IMR-90 (cell line): ENCODE data around the gene PDE8B. TPM values are rescaled to one million over a fixed set of nuclear protein-coding genes. Genes with fewer than 3 reads are reported as not detected.

Experiments
- ATAC-seq: fragments of 200-7000 bp; cut with Tn5 transposase; 2 replicates; pipeline ENCODE4 v1.9.1; 2020; ENCODE audit warnings: low read depth, mild to moderate bottlenecking, moderate library complexity
- BruUV-seq: library from RNA; stranded (reverse); fragments of 400-500 nt; replicated peaks from 2 replicates; lab custom pipeline; 2021; lab: Mats Ljungman, UMichigan
- CTCF ChIA-PET: fragments of 300-600 bp; formaldehyde crosslinking; extraction: SDS; loops from one replicate; lab custom pipeline; 2021; ENCODE audit warnings: antibody characterized with exemption; lab: Yijun Ruan, JAX
- POLR2A ChIA-PET: fragments of 300-600 bp; sonication (Branson Sonifier 250); formaldehyde crosslinking; loops from one replicate; lab custom pipeline; 2022; ENCODE audit warnings: antibody characterized with exemption; ENCODE audit not compliant: unreplicated experiment; lab: Charles Lee
- DNase-seq: peaks from one replicate; pipeline ENCODE4 v3.0.0; 2013
- H2AFZ ChIP-seq: replicated peaks from 2 replicates; pipeline ENCODE3; 2013; ENCODE audit warnings: low read length, mild to moderate bottlenecking; ENCODE audit not compliant: poor library complexity
- H2AK5ac ChIP-seq: 2 replicates; pipeline ENCODE4 v1.6.1; 2013; ENCODE audit warnings: low read depth, low read length, inconsistent platforms
- H2AK9ac ChIP-seq: replicated peaks from 2 replicates; pipeline ENCODE3; 2013; ENCODE audit warnings: mild to moderate bottlenecking, low read depth, low read length, moderate library complexity; ENCODE audit not compliant: poor library complexity
- H2BK120ac ChIP-seq: 2 replicates; pipeline ENCODE4 v1.6.1; 2013; ENCODE audit warnings: low read depth, low read length, inconsistent platforms
- H2BK15ac ChIP-seq: 3 replicates; pipeline ENCODE4 v1.6.1; 2013; ENCODE audit warnings: low read depth, low read length, inconsistent platforms
- H2BK20ac ChIP-seq: 2 replicates; pipeline ENCODE4 v1.6.1; 2013; ENCODE audit warnings: low read depth, mild to moderate bottlenecking, inconsistent platforms, low read length, moderate library complexity
- H2BK5ac ChIP-seq: 2 replicates; pipeline ENCODE4 v1.6.1; 2013; ENCODE audit warnings: mild to moderate bottlenecking, low read depth, low read length, inconsistent platforms; ENCODE audit not compliant: poor library complexity, severe bottlenecking
- H3K14ac ChIP-seq: replicated peaks from 2 replicates; pipeline ENCODE4 v1.6.1; 2013; ENCODE audit warnings: low read depth, low read length, inconsistent platforms
- H3K18ac ChIP-seq: 2 replicates; pipeline ENCODE4 v1.6.1; 2013; ENCODE audit warnings: low read depth, low read length, control low read depth
- H3K23ac ChIP-seq: 2 replicates; pipeline ENCODE4 v1.6.1; 2013; ENCODE audit warnings: low read depth, low read length, inconsistent platforms
- H3K27ac ChIP-seq: 2 replicates; pipeline ENCODE4 v1.5.1; 2013; ENCODE audit warnings: mild to moderate bottlenecking, control low read depth, low read length; ENCODE audit not compliant: insufficient read depth
- H3K27me3 ChIP-seq: 2 replicates; pipeline ENCODE4 v1.6.1; 2013; ENCODE audit warnings: low read length; ENCODE audit not compliant: control insufficient read depth, insufficient read depth
- H3K36me3 ChIP-seq: 2 replicates; pipeline ENCODE4 v1.6.1; 2013; ENCODE audit warnings: low read length, mixed read lengths; ENCODE audit not compliant: control insufficient read depth, insufficient read depth
- H3K4ac ChIP-seq: 2 replicates; pipeline ENCODE4 v1.6.1; 2013; ENCODE audit warnings: low read depth, low read length, inconsistent platforms
- H3K4me1 ChIP-seq: 2 replicates; pipeline ENCODE4 v1.6.1; 2013; ENCODE audit warnings: low read length, mixed read lengths; ENCODE audit not compliant: control insufficient read depth, insufficient read depth
- H3K4me2 ChIP-seq: 2 replicates; pipeline ENCODE4 v1.6.1; 2013; ENCODE audit warnings: low read depth, mild to moderate bottlenecking, control low read depth, low read length, moderate library complexity
- H3K4me3 ChIP-seq: 2 replicates; pipeline ENCODE4 v1.5.1; 2013; ENCODE audit warnings: low read depth, mild to moderate bottlenecking, control low read depth, low read length, moderate library complexity; ENCODE audit not compliant: insufficient read depth
- H3K56ac ChIP-seq: 2 replicates; pipeline ENCODE4 v1.6.1; 2013; ENCODE audit warnings: low read length, inconsistent platforms; ENCODE audit not compliant: insufficient read depth; ENCODE audit errors: extremely low read depth
- H3K79me1 ChIP-seq, 2 experiments: 2 replicates each; pipeline ENCODE4 v1.6.1; 2013; ENCODE audit warnings: low read length in 2 of 2, inconsistent platforms in 1 of 2, low read depth in 1 of 2
- H3K9ac ChIP-seq: 2 replicates; pipeline ENCODE4 v1.6.1; 2013; ENCODE audit warnings: low read depth, low read length, control low read depth
- H3K9me1 ChIP-seq: 2 replicates; pipeline ENCODE4 v1.6.1; 2013; ENCODE audit warnings: low read length, inconsistent platforms; ENCODE audit not compliant: insufficient read depth
- H3K9me3 ChIP-seq: 2 replicates; pipeline ENCODE4 v1.6.1; 2013; ENCODE audit warnings: low read length; ENCODE audit not compliant: control insufficient read depth, insufficient read depth
- H4K20me1 ChIP-seq: 2 replicates; pipeline ENCODE4 v1.6.1; 2013; ENCODE audit warnings: low read length, inconsistent platforms; ENCODE audit not compliant: insufficient read depth
- H4K5ac ChIP-seq: 2 replicates; pipeline ENCODE4 v1.6.1; 2013; ENCODE audit warnings: mild to moderate bottlenecking, low read depth, low read length, control low read depth
- H4K8ac ChIP-seq, 2 experiments: 2 replicates each; pipeline ENCODE4 v1.6.1; 2013; ENCODE audit warnings: low read depth in 2 of 2, low read length in 2 of 2, control low read depth in 1 of 2, inconsistent platforms in 1 of 2
- H4K91ac ChIP-seq: 2 replicates; pipeline ENCODE4 v1.6.1; 2013; ENCODE audit warnings: low read depth, low read length, inconsistent platforms; ENCODE audit not compliant: insufficient read depth
- MAZ ChIP-seq: IDR thresholded peaks from 2 replicates; pipeline ENCODE4 v1.6.1; 2012; ENCODE audit warnings: low read depth, mild to moderate bottlenecking, low read length, improper control_type of control experiment, moderate library complexity, borderline replicate concordance
- POLR2A ChIP-seq: IDR thresholded peaks from 2 replicates; pipeline ENCODE4 v1.6.1; 2012; ENCODE audit warnings: mild to moderate bottlenecking, low read depth, low read length
- WGBS, 2 experiments: methylation state at CpG; one replicate each; pipeline versions ENCODE4 v1.1.5 to v1.1.7; 2013; ENCODE audit warnings: missing lambda C conversion rate in 2 of 2; ENCODE audit not compliant: insufficient read length in 1 of 2; ENCODE audit errors: extremely low coverage in 2 of 2; 5-methylcytosine and 5-hydroxymethylcytosine counted together
- dilution Hi-C: fragments of 300-500 bp; cut with HindIII; formaldehyde crosslinking; loops from one replicate; pipeline ENCODE4 v1.14.3; 2018; ENCODE audit warnings: low sequenced_read_pairs; ENCODE audit not compliant: unreplicated experiment
- in situ Hi-C: fragments of 300-500 bp; cut with MboI; formaldehyde crosslinking; loops from 3 replicates; pipeline ENCODE4 v1.14.3; 2019; ENCODE audit warnings: low sequenced_read_pairs, inconsistent platforms, mixed read lengths
- intact Hi-C: fragments of 100-400 bp; cut with micrococcal nuclease; formaldehyde crosslinking; loops from 2 replicates; pipeline ENCODE4 v1.10.0; 2022
- polyA plus RNA-seq, 3 experiments: library from polyadenylated mRNA; depleted of rRNA; stranded (reverse); fragments of >200 nt; gene quantifications; 2 replicates each; pipeline ENCODE4 v1.2.3, GENCODE V29; 2012; ENCODE audit warnings: low replicate concordance in 1 of 3
- total RNA-seq: library from RNA; depleted of rRNA; stranded (reverse); fragments of >200 nt; gene quantifications from 2 replicates; pipeline ENCODE4 v1.2.3, GENCODE V29; 2012
- TF ChIP-seq, protein P1 (sequence below): conservative IDR thresholded peaks from 2 replicates; pipeline ENCODE4 v1.5.1; 2012; ENCODE audit warnings: mild to moderate bottlenecking, low read depth, low read length, improper control_type of control experiment
- TF ChIP-seq, protein P2 (sequence below): fragments of 150-350 bp; IDR thresholded peaks from 2 replicates; pipeline ENCODE4 v1.6.1; 2016; ENCODE audit warnings: low read depth, mild to moderate bottlenecking, low read length, moderate library complexity, borderline replicate concordance

The PDE8B gene
- total and polyA plus RNA-seq, 2 of the 4 experiments (the other 2 are of a cell fraction), result under 0.01 to 0.03 TPM

DNA sequence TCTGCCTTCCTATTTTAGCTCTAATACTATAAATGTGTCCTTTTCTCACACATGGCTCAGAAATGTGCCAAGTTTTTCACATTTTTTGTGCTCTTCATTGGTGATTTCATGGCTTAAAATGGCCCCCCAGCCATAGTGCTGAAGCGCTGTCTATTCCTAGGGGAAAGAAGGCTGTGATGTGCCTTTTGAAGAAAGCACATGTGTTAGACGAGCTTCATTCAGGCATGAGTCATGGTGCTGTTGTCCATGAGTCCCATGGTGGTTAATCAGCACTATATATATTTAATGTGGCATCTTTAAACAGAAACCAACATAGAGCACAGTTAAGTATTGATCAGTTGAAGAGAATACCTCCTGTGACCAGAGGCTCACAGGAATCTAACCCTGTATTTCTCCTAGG, 55.8 kb downstream of the PDE8B start:
- Histone ChIP-seq H3K9me1 (no peaks in the 10 kb centered on the region), H3K4me2 (no peak overlapping the region), H3K4me3 (no peak overlapping the region), H2AK5ac (no peak overlapping the region), H3K23ac (no peak overlapping the region), H3K18ac (no peak overlapping the region), H3K36me3 (no peaks in the 10 kb centered on the region), H3K56ac (no peak overlapping the region), H3K9me3 (no peaks in the 10 kb centered on the region), H2AK9ac (no peak overlapping the region), H3K27me3 (no peaks in the 10 kb centered on the region), H4K20me1 (no peaks in the 10 kb centered on the region), H3K79me1 (no peaks in the 10 kb centered on the region), H3K14ac (no peak overlapping the region), H2AFZ (no peak overlapping the region), H2BK5ac (no peak overlapping the region), H3K4ac (no peak overlapping the region), H4K5ac (no peak overlapping the region), H4K91ac (no peak overlapping the region), H2BK120ac (no peak overlapping the region), H4K8ac (no peak overlapping the region), H3K4me1 (no peaks in the 10 kb centered on the region; the same call in 1 of the 2 replicates), H3K9ac (no peak overlapping the region), H2BK20ac (no peak overlapping the region), H3K27ac (no peak overlapping the region), H2BK15ac (no peak overlapping the region)
- BruUV-seq, result no TSS peak
- in situ Hi-C loops (no loop called here), intact Hi-C loops (no loop called here), dilution Hi-C loops (no loop called here)
- no peak for ATAC-seq
- CTCF ChIA-PET, result interaction anchor here (1.0 kb wide), 1 partner anchor 16 kb away, joined by 3 read pairs; no protein-coding TSS in a partner anchor
- DNase-seq, result peak; percentile 56
- TF ChIP-seq POLR2A (no peak), MAZ (no peak)
- TF ChIP-seq, protein P1, sequence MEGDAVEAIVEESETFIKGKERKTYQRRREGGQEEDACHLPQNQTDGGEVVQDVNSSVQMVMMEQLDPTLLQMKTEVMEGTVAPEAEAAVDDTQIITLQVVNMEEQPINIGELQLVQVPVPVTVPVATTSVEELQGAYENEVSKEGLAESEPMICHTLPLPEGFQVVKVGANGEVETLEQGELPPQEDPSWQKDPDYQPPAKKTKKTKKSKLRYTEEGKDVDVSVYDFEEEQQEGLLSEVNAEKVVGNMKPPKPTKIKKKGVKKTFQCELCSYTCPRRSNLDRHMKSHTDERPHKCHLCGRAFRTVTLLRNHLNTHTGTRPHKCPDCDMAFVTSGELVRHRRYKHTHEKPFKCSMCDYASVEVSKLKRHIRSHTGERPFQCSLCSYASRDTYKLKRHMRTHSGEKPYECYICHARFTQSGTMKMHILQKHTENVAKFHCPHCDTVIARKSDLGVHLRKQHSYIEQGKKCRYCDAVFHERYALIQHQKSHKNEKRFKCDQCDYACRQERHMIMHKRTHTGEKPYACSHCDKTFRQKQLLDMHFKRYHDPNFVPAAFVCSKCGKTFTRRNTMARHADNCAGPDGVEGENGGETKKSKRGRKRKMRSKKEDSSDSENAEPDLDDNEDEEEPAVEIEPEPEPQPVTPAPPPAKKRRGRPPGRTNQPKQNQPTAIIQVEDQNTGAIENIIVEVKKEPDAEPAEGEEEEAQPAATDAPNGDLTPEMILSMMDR, result no peak
- TF ChIP-seq, protein P2, sequence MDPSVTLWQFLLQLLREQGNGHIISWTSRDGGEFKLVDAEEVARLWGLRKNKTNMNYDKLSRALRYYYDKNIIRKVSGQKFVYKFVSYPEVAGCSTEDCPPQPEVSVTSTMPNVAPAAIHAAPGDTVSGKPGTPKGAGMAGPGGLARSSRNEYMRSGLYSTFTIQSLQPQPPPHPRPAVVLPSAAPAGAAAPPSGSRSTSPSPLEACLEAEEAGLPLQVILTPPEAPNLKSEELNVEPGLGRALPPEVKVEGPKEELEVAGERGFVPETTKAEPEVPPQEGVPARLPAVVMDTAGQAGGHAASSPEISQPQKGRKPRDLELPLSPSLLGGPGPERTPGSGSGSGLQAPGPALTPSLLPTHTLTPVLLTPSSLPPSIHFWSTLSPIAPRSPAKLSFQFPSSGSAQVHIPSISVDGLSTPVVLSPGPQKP, result no peak
- WGBS, 2 experiments, result no CpG with 5 or more reads among the region's 2 CpGs
- POLR2A ChIA-PET, result no interaction called here
